Esophagus mucosa (tissue), 1 donor: ENCODE measurements around the gene FKBP8. TPM values are rescaled to one million over a fixed set of nuclear protein-coding genes. Genes with fewer than 3 reads are reported as not detected.

Source experiments
- ATAC-seq: fragments of 200-7000 bp; cut with Tn5 transposase; one replicate; pipeline ENCODE4 v1.9.1; 2020
- total RNA-seq: library from RNA; stranded (reverse); gene quantifications from one replicate; pipeline ENCODE4 v1.2.4, GENCODE V29; 2023
- donor health status: DM: yes; HTN: yes; CAD: no.

FKBP8 gene
- total RNA-seq, 1 donor from 2014 or later: 125 TPM

- ATAC-seq: no peak
Observed at GRCh38 chr19:18501351-18501750, 42.0 kb downstream of the FKBP8 start.

- no peak for ATAC-seq
Observed at GRCh38 chr19:18500799-18501198, 42.6 kb downstream of the FKBP8 start.

GRCh38 chr19:18500376-18500775, 43.0 kb downstream of the FKBP8 start:
- no peak for ATAC-seq

- no peak for ATAC-seq
Observed at GRCh38 chr19:18499055-18499775, 44.2 kb downstream of the FKBP8 start.

- no peak for ATAC-seq
Observed at GRCh38 chr19:18496980-18497256, 46.5 kb downstream of the FKBP8 start.

- peak; percentile 89 for ATAC-seq
Observed at GRCh38 chr19:18496167-18496979, 47.0 kb downstream of the FKBP8 start.

- no peak for ATAC-seq
Observed at GRCh38 chr19:18495204-18495911, 48.0 kb downstream of the FKBP8 start.

- no peak for ATAC-seq
Observed at GRCh38 chr19:18494267-18494607, 49.1 kb downstream of the FKBP8 start.

GRCh38 chr19:18493440-18494266, 49.7 kb downstream of the FKBP8 start:
- ATAC-seq: no peak

GRCh38 chr19:18491995-18492953, 51.1 kb downstream of the FKBP8 start:
- ATAC-seq: no peak

- no peak for ATAC-seq
Observed at GRCh38 chr19:18490728-18491127, 52.6 kb downstream of the FKBP8 start.

- ATAC-seq: no peak
Observed at GRCh38 chr19:18489627-18490184, 53.7 kb downstream of the FKBP8 start.

- ATAC-seq: no peak
Observed at GRCh38 chr19:18488838-18489626, 54.3 kb downstream of the FKBP8 start.

GRCh38 chr19:18488403-18488723, 55.0 kb downstream of the FKBP8 start:
- ATAC-seq: peak; percentile 24

- ATAC-seq: no peak
Observed at GRCh38 chr19:18487576-18488402, 55.6 kb downstream of the FKBP8 start.

GRCh38 chr19:18486746-18487145, 56.6 kb downstream of the FKBP8 start:
- ATAC-seq: no peak

- no peak for ATAC-seq
Observed at GRCh38 chr19:18484992-18485391, 58.4 kb downstream of the FKBP8 start.

- ATAC-seq: no peak
Observed at GRCh38 chr19:18483119-18483890, 60.1 kb downstream of the FKBP8 start.
